ENCODE results near the gene TMEM132E.

Gene TMEM132E

GRCh38 chr17:34553907-34554306 is 25.5 kb upstream of the TMEM132E start:
- Mint-ChIP-seq H3K36me3 (ENCODE audit: low read depth) (no peaks in the 10 kb centered on the region), H3K4me3 (no peak overlapping the region)

GRCh38 chr17:34556384-34556783 is 23.0 kb upstream of the TMEM132E start:
- no peak overlapping the region for H3K4me3 Mint-ChIP-seq
- H3K27me3 Mint-ChIP-seq (ENCODE audit: low read depth), result peaks cover 30% of the 10 kb centered on the region
- H3K27ac Mint-ChIP-seq, result no peak overlapping the region
- no peak for TF ChIP-seq CTCF (IDR thresholded peaks at IDR 0.05; ENCODE audit: unreplicated experiment in 3 of 3)
- H3K36me3 Mint-ChIP-seq (ENCODE audit: low read depth), result no peaks in the 10 kb centered on the region
- no peaks in the 10 kb centered on the region for H3K4me1 Mint-ChIP-seq
- H3K9me3 Mint-ChIP-seq, result no peaks in the 10 kb centered on the region

More at GRCh38 chr17:34553907-34554306, 25.5 kb upstream of the TMEM132E start:
- TF ChIP-seq CTCF (IDR thresholded peaks at IDR 0.05; ENCODE audit: unreplicated experiment in 3 of 3), result no peak
- Mint-ChIP-seq H3K4me1 (no peaks in the 10 kb centered on the region), H3K27ac (no peak overlapping the region), H3K9me3 (no peaks in the 10 kb centered on the region), H3K27me3 (ENCODE audit: low read depth) (peaks cover 50% of the 10 kb centered on the region)

GRCh38 chr17:34556931-34557330 is 22.5 kb upstream of the TMEM132E start:
- peaks cover 27% of the 10 kb centered on the region for H3K27me3 Mint-ChIP-seq (ENCODE audit: low read depth)
- H3K36me3 Mint-ChIP-seq (ENCODE audit: low read depth), result no peaks in the 10 kb centered on the region
- no peaks in the 10 kb centered on the region for H3K9me3 Mint-ChIP-seq
- H3K4me1 Mint-ChIP-seq, result no peaks in the 10 kb centered on the region
- TF ChIP-seq CTCF (IDR thresholded peaks at IDR 0.05; ENCODE audit: unreplicated experiment in 3 of 3), result no peak
- no peak overlapping the region for H3K27ac Mint-ChIP-seq
- no peak overlapping the region for H3K4me3 Mint-ChIP-seq

- peaks cover 5% of the 10 kb centered on the region for H3K27me3 Mint-ChIP-seq (ENCODE audit: low read depth)
- H3K4me3 Mint-ChIP-seq, result no peak overlapping the region
- H3K27ac Mint-ChIP-seq, result no peak overlapping the region
- TF ChIP-seq CTCF (IDR thresholded peaks at IDR 0.05; ENCODE audit: unreplicated experiment in 3 of 3), result no peak
- H3K4me1 Mint-ChIP-seq, result no peaks in the 10 kb centered on the region
- no peaks in the 10 kb centered on the region for H3K36me3 Mint-ChIP-seq (ENCODE audit: low read depth)
- H3K9me3 Mint-ChIP-seq, result no peaks in the 10 kb centered on the region
Observed at GRCh38 chr17:34561328-34561727, 18.1 kb upstream of the TMEM132E start.

GRCh38 chr17:34562387-34562786 is 17.0 kb upstream of the TMEM132E start:
- peak; percentile 29 to 42 (median 36) for TF ChIP-seq CTCF (IDR thresholded peaks at IDR 0.05; ENCODE audit: unreplicated experiment in 3 of 3)
- Mint-ChIP-seq H3K9me3 (no peaks in the 10 kb centered on the region), H3K27me3 (ENCODE audit: low read depth) (peaks cover 5% of the 10 kb centered on the region), H3K4me1 (no peaks in the 10 kb centered on the region), H3K4me3 (no peak overlapping the region), H3K27ac (no peak overlapping the region), H3K36me3 (ENCODE audit: low read depth) (no peaks in the 10 kb centered on the region)

GRCh38 chr17:34565713-34566112 is 13.7 kb upstream of the TMEM132E start:
- H3K36me3 Mint-ChIP-seq (ENCODE audit: low read depth), result no peaks in the 10 kb centered on the region
- TF ChIP-seq CTCF (IDR thresholded peaks at IDR 0.05; ENCODE audit: unreplicated experiment in 3 of 3), result no peak
- H3K9me3 Mint-ChIP-seq, result no peaks in the 10 kb centered on the region
- no peak overlapping the region for H3K4me3 Mint-ChIP-seq
- peaks cover 9% of the 10 kb centered on the region for H3K27me3 Mint-ChIP-seq (ENCODE audit: low read depth)
- peaks cover 5% of the 10 kb centered on the region for H3K4me1 Mint-ChIP-seq
- no peak overlapping the region for H3K27ac Mint-ChIP-seq

Measured in nephron (organoid).